Measurements from ENCODE around the gene SRGAP3.

The SRGAP3 gene

GRCh38 chr3:9137676-9138075, 111.8 kb downstream of the SRGAP3 start:
- DNase-seq: no peak

- no peak for DNase-seq
These were observed 112.5 kb downstream of the SRGAP3 start for GRCh38 chr3:9136746-9137465.

- DNase-seq: no peak
These were observed 113.4 kb downstream of the SRGAP3 start for GRCh38 chr3:9135930-9136525.

GRCh38 chr3:9135526-9135925, 113.9 kb downstream of the SRGAP3 start:
- DNase-seq: no peak

- DNase-seq: no peak
These were observed 115.8 kb downstream of the SRGAP3 start for GRCh38 chr3:9133656-9134055.

GRCh38 chr3:9130345-9131305, 118.8 kb downstream of the SRGAP3 start:
- DNase-seq: no peak

- DNase-seq: no peak
These were observed 120.1 kb downstream of the SRGAP3 start for GRCh38 chr3:9129365-9129764.

GRCh38 chr3:9125278-9125951, 124.0 kb downstream of the SRGAP3 start:
- DNase-seq: no peak

GRCh38 chr3:9124730-9125129, 124.7 kb downstream of the SRGAP3 start:
- no peak for DNase-seq

- no peak for DNase-seq
These were observed 125.6 kb downstream of the SRGAP3 start for GRCh38 chr3:9123840-9124239.

GRCh38 chr3:9122732-9123364, 126.6 kb downstream of the SRGAP3 start:
- DNase-seq: no peak

- no peak for DNase-seq
These were observed 128.0 kb downstream of the SRGAP3 start for GRCh38 chr3:9121366-9122001.

GRCh38 chr3:9119331-9119730, 130.1 kb downstream of the SRGAP3 start:
- DNase-seq: no peak

GRCh38 chr3:9118222-9118621, 131.2 kb downstream of the SRGAP3 start:
- DNase-seq: no peak

GRCh38 chr3:9117220-9117619, 132.2 kb downstream of the SRGAP3 start:
- no peak for DNase-seq

GRCh38 chr3:9116336-9116735, 133.1 kb downstream of the SRGAP3 start:
- no peak for DNase-seq

GRCh38 chr3:9115336-9115735, 134.1 kb downstream of the SRGAP3 start:
- no peak for DNase-seq

- no peak for DNase-seq
These were observed 136.4 kb downstream of the SRGAP3 start for GRCh38 chr3:9113040-9113439.

GRCh38 chr3:9111866-9112265, 137.6 kb downstream of the SRGAP3 start:
- DNase-seq: no peak

GRCh38 chr3:9111417-9111816, 138.0 kb downstream of the SRGAP3 start:
- no peak for DNase-seq

GRCh38 chr3:9110802-9111201, 138.6 kb downstream of the SRGAP3 start:
- no peak for DNase-seq

- DNase-seq: no peak
These were observed 139.1 kb downstream of the SRGAP3 start for GRCh38 chr3:9110316-9110715.
